CD4-positive, alpha-beta T cell treated with Interleukin-17A for 4 hours (primary cell): ENCODE measurements around the gene SMAD3.

Experiments
- DNase-seq: peaks from one replicate; pipeline ENCODE4 v3.0.0-alpha.2; 2020; ENCODE audit warnings: mixed read lengths

Gene SMAD3

DNA sequence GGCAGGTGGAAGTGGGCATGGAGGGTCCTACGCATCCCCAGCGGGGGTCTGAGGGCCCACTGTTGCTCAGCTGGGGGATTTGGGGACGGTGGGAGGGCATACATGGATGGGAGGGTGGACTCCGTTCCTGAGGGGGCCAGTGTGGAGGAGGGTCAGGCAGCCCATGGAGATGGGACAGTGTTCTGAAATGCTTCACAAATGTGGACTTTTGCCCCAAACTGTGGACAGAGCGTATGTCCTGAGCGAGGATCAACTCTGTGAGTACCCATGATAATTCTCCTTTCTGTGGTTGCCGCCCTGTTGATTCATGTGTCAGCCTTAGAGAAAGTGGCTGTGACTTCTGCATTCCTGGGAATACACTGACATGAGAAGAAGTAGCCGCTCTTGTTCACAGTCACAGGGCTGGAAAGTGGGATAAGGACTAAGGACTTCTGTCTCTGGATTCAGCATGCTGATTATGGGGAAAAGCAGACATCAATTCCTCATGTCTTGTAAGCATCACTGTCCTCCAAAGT, 33.4 kb downstream of the SMAD3 start:
- no peak for DNase-seq

DNA sequence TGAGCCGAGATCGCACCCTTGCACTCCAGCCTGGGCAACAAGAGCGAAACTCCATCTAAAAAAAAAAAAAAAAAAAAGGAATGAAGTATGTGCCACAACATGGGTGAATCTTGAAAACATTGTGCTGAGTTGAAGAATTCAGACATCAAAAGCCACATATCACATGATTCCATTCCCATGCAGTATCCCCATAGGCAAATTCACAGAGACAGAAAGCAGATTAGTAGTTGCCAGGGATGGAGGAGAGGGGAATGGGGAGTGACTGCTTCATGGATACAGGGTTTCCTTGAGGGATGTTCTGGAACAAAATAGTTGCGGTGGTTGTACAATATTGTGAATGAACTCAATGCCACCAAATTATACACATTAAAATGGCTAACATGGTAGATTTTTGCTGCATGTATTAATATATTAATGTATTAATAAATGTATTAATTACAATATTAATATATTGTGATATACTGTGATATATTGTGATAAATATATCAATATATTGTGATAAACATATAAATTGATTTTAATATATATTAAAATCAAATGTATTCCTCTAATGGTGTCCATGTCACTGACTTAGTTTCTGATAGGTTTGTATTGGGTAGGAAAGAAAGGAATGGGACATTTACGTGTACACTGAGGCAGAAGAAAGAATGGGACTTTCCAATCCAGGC, 34.9 kb downstream of the SMAD3 start:
- DNase-seq: no peak

DNA sequence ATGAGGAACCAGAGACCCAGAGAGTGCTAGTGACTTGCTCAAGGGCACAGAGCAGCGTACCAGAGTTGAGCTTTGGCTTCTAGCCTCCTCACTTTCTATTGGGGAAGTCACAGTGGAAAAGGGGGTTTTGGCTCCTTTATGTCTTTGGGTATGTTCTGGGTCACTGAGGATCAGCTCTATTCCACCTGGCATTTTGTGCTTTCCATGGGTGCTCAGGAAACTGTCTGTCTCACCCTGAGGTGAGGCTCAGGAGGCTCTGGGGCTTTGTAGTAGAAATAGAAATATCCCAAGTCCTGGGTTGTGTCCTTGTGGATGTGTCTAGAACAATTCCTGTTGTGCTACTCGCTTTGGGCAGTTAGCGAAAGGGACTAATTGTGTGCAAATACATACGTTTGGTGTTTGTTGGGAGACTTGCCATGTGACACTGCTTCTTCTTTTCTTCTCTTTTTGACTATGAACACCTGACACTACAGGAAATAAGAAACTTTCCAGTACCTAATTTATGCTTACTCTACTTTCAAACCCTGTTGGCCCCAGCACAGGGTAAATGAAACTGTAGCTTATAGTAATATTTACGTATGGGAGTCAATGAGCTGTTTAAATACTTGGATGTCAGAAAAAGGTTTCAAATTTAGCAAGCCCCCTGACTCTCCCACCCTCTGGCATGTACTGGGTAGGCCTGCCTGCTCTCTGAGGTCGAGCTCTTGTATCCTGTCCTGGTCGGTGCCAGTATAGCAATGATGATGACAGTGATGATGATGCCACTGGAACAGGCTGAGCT, 35.6 kb downstream of the SMAD3 start:
- peak; percentile 46 for DNase-seq

DNA sequence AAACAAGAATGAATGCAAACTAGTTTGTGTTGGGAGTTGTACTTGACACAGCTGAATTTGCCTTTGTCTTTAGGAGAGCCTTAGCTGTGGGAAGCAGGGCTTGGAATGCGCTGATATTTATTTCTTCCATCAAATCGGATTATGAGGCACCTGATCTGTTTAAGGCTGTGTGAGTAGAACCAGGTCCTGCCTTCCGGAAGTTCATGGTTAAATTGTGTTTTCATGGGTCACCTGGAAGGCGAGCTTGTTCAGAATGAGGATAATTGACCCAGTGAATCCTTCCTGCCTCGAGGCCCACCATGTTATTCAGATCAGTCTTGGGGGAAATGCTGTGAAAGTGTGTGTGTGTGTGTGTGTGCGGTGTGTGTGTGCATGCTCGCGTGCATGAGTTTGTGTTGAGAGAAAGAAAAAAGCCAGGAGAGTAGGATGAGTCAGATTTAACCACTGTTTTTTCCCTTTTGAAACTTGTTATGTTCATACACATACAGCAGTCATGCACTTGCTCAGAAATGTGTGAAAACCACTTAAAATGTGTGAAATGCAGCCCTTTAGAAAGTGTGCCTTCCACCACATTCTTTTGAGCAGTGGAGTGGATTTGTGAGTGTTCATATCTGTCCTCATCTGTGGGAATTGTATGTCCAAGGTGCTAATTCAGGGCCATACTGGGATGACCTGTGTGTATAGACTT, 36.7 kb downstream of the SMAD3 start:
- peak; percentile 75 for DNase-seq

DNA sequence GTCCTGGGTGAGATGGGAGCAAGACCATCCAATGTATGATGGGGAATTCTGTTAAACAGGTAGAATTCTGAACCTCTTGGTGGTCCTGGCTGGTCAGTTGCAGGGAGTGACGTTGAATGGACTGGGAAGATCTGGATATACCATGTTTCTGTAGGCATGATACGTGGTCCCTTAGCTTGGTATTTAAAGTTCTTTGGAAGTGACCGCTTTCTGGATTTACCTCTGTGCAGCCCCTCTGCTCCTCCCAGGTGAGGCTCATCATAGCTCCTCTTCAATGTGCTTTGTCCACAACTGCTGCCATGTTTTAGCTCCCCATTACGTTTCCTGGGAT, 37.2 kb downstream of the SMAD3 start:
- DNase-seq: no peak

DNA sequence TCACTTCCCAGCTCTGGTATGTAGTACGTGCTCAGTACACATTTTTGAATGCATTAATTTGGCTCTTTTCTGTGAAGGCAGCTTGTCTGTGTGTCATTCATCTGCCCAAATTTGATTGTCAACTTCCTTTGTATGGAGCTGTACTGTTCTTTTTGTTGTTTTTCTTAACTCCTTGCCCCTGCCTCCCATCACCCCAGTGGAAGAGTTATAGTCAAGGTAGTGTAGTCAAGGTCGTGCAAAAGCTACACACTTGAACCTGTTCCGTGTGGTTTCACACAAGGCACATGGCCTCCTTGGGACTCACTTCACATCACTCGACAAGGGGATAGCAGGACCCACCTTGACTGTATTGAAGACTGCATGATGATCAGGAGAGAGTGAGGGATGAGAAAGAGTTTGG, 37.6 kb downstream of the SMAD3 start:
- no peak for DNase-seq

DNA sequence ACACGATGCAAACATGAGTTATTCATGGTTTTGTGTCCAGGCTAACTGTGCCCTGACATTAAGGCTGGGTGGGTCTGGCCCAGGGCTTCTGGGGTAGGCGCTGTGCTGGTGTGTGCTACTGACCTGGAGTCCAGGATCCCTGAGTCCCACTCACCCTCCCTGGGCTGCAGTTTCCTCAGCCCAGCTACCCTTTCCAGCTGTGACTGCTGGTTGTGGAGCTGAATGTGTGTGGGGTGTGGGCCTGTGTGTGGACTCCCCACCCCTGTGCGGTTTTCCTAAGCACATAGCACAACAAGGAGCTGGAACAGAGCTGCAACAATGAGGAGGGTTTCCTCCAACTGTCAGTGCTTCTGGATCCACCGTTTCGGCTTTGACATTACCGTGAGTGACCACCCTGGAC, 38.0 kb downstream of the SMAD3 start:
- DNase-seq: peak; percentile 30

DNA sequence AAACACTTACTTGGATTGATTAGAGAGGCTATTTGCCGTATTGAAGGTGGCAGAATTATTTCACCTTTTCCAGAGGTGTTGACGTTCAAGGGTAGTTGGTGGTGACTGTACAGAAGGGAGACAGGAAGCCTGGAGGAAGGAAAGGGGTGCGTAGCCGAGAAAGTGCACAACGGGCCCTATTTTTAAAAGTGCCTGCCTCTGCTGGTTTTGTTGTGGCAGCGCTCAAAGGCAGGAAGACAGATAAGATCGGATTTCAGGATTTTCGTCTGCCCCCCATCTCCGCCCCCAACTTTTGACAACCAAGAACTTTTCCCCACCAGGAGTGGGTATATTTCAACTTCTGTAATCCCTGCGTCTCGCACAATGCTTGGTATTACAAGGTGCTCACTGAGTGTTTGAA, 38.5 kb downstream of the SMAD3 start:
- DNase-seq: peak; percentile 72

DNA sequence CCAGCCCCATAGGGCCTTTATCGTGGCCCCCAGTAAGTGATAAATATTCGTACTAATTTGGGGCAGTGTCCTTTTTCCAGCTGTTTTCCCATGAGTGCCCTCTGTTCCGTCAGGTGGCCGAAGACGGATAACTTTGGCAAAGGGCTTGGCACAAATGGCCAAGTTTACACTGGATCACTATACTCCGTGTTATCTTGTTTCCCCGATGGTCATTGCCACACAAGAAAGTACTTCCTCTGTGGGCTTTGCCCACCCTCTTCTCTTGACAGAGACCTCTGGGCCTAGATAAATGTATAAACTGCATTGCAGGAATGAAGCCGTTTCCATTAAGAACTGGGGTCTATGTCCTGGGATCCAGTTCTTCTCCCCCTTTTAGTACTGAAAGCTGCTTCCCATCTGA, 39.1 kb downstream of the SMAD3 start:
- DNase-seq: no peak

DNA sequence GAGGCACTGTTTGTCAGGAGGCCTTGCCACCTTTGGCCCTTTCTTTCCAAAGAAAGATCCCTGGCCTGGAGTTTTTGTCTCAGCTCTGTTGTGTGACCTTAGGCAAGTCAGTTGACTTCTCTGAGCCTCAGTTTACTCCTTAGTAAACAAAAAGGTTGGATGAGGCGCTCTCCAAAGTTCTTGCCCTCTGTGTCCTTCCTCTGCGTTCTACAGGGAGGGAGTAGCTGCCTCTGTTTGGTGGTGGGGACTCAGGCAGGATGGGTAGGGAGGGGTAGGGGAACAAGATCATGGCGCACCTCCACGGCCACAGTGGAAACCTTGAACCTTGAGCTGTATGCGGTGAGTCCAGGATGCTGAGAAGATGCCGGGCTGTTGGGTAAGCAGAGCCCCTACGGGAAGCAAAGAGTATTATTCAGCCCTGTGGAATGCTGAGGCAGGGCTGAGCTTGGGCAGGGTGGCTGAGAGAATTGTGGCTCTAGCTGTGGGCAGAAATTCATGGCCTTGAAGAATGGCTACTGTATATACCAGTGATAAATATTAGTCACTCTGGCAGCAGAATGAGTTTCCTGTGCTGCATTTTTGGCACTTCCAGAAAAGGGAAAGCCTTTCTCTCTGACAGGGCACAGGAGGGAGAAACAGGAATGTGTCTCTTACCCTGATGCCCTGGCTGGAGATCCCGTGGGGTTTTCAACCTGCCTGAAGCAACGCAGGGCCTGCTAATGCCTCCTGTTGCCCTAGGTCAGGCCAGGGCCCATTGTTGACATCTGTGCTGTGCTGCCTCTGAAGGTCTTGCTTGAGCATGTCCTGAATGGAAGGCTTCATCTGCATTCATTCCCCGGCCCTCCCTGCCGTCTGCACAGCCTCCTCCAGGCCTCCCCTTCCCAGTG, 39.9 kb downstream of the SMAD3 start:
- no peak for DNase-seq

DNA sequence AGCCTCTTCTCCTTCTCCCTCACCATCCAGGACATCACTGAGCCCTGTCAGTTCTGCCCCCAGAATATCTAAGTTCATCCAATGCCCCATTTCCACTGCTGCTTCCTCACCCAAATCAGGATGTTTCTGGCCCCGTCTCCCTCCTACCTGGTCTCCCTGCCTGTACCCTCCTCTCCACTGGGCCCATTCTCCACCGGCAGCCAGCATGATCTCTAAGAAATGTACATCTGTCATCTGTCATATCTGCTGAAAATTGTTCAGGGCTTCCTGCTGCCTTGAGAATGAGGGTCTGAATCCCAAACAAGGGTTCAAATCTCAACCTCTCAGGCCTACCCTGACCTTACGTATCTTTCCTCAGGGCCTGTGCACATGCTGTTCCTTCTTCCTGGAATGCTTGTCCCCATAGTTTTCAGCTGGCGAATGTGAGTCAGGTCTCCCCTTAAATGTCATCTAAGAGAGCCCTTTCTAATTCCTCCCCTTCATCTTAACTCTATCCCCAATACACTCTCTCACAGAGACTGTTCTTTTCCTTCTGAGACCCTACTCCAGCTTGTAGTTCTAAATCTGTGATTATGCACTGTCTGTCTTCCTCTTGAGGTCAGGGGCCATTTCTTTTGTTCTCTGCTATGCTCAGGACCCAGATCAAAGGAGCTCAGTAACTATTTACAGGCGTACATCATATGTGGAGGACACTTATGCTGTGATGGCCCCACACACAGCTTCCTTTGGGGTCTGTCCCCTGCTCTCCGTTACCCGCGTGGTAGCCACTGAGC, 40.8 kb downstream of the SMAD3 start:
- no peak for DNase-seq

DNA sequence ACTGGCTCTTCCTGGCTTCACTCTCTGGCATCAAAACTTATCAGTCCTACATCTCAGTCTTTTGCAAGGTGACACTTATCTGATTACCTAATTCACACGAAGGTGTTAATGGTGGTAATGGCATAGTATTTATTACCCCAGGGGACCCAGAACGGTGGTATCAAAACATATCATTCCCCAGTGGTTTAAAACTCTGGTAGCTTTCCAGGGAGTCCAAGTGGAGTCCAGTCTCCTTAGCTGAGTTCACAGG, 41.3 kb downstream of the SMAD3 start:
- no peak for DNase-seq

DNA sequence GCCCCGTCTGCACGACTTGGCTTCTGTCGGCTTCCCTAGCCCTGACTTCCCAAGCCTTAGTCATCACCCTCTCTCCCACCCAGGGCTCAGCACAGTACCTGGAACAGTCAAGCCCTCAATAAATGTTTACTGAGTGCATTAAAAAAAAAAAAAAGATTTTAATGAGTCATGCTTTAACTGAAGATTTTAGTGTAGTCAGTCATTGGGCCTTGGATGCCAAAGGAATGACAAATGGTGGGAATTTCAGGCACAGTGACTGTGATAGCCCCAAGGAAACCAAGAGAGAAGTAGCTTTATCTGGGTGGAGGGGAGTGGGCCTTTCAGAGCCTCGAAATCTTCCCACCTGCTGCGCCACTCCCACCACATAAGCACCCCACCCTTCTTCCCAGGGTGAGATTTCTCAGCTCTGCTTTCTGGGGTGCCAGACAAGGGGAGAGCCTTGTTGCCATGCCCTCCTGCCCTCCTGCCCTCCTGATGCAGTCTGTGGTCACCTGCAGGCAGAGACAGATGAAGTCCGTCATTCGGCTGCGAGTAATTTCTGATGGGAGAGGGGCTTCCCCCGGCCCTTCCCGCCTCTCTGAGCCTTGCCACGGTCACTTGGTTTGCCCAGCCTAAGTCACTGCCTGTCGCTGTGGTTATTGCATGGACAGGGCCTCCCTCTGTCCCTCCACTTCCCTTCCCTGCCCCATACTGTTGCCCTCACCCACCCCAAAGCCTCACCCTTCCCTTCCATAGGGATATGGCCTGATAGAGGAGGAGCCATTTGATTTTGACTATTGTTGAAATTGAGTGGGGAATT, 41.8 kb downstream of the SMAD3 start:
- DNase-seq: peak; percentile 36

DNA sequence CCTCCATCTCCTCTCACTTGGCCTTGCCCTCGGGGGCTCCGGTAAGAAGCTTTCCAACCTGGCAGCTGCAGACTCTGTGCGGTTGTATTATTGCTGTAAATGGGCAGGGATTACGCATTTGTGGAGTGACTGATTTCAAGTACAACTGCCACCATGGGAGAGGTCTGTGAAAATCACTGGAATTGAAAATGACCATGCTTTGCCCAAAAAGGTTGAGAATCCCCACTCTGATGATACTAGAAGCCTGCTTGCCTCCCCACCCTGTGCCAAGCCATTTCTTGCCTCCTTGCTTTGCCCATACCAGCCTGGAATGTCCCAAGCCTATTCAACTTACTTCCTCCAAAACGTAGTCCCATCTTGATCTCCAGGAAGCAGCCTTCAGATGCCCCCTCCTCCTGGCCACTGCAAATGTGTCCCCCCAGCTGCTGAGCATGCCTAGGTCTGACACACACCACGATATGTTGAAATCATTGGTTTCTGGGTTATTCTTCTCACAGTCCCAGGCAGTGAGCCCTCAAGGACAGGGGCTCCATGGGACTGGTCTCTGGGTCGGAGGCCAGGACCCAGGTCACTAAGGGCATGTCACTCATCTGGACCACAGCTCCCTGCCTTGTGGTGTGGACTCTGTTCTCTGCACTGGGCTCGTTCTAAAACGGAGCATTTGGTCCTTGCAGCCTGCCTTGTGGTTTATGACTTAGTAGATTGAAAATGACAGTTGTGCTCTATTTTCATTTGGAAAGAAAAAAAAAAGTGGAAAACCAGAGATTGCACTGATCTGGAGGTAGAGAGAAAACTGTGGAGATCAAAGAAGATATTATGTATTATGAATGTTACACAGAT, 42.9 kb downstream of the SMAD3 start:
- no peak for DNase-seq

DNA sequence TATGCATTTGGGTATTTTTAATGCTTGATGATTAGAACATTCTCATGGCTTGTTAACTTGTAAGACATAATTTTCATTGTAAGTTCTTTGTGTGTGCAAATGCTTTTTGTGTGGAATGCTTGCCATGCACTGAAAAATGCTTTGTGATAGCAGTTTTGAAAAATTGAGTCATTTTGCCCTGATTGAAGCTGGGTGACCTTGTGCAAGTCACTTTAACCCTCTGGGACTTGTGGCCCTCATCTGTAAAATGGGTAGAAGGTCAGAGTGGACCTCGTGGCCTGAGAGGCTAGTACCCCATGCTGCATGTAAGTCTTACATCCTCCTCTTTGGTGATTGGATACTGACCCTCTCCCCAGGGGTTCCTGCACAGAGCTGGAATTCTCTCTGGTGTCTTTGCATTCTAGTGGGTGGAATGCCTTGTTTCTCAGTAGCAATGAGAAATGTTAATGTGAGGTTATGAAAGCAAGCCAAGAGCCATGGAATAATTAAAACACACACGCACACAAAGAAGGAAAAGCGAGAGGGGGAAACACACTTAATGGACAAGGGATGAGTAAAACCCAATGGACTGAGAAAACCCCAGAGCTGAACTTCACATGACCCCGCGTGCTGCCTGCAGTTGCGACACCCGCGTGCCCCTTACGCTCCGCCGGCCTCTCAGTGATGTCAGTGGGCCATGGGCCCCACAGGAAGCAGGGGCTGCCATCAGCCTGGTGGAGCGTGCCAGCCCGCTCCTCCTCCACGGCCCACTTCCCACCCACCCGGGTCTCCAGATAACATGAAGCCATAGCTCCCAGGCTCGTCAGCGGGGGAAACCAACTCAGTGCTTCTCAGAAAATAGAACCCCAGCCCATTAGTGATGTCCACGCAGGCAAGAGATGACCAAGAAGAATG, 44.0 kb downstream of the SMAD3 start:
- DNase-seq: no peak

DNA sequence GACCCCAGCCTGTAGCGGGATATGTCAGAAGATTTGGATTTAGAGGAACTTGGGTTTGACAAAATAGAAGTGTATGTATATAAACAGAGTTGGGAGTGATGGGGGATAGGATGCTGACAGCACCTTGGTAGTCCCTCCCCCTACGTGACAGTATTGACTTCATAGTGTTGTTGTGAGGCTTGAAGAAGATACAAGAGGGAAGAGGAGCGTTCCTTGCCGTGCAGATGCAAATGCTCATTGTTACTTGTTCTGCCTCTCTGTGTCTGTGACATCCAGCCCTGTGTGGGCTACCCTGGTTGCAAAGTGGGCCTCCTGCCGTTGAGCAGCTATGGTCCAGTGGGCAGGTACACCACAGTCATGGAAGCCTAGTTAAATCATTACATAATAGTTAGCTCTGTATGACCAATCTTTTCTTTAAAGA, 45.0 kb downstream of the SMAD3 start:
- no peak for DNase-seq

DNA sequence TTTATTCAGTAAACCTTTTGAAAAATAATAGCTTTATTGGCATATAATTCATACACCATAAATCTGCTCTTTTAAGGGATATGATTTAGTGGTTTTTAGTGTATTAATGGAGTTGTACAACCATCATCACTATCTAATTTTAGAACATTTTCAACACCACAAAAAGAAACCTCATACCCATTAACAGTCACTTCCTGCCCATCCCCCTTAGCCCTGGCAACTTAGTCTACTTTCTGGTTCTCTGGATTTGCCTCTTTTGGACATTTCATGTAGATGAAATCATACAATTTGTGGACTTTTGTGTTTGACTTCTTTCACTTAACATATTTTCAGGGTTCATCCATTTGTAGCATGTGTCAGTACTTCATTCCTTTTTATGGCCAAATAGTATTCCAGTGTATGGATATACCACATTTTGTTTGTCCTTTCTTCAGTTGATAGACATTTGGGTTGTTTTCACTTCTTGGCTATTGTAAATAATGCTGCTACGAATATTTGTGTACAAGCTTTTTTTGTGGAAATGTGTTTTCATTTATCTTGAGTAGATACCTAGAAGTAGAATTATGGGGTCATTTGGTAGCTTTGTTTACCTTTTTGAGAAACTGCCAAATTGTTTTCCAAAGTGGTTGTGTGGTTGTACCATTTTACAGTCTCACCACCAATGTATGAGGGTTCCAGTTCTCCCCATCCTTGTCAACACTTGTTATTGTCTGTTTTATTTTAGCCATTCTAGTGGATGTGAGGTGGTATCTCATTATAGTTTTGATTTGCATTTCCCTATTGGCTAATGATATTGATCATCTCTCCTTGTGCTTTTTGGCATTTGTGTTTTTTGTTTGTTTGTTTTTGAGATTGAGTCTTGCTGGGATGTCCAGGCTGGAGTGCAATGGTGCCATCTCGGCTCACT, 45.8 kb downstream of the SMAD3 start:
- peak; percentile 36 for DNase-seq

DNA sequence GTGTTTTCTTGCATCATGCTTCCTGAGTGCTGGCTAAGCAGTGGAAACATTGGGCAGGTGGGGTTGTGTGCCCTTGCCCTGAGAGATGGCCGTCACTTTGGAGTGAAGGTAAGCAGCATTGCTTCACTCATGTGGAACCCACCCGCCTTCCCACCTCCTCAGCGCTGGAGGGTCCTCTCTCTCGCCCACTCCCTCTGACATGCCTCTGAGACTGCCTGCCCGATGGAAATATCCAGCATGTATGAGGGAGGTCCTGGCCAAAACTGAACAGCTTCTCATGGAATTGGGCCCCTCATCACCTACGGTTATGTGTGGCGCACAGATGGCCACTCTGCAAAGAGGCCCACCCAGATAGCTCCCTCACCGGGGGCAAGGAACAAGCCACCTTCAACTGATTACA, 48.6 kb downstream of the SMAD3 start:
- DNase-seq: no peak
